ENCODE results near the gene ECHS1.
A peak's percentile ranks its signal among the peaks of the same experiment; 100 is the strongest.
"Not testable (repeated sequence)": the region's sequence is repeated elsewhere in the genome, so short reads cannot be mapped to it uniquely, and the experiment has no call there.

The ECHS1 gene

DNA sequence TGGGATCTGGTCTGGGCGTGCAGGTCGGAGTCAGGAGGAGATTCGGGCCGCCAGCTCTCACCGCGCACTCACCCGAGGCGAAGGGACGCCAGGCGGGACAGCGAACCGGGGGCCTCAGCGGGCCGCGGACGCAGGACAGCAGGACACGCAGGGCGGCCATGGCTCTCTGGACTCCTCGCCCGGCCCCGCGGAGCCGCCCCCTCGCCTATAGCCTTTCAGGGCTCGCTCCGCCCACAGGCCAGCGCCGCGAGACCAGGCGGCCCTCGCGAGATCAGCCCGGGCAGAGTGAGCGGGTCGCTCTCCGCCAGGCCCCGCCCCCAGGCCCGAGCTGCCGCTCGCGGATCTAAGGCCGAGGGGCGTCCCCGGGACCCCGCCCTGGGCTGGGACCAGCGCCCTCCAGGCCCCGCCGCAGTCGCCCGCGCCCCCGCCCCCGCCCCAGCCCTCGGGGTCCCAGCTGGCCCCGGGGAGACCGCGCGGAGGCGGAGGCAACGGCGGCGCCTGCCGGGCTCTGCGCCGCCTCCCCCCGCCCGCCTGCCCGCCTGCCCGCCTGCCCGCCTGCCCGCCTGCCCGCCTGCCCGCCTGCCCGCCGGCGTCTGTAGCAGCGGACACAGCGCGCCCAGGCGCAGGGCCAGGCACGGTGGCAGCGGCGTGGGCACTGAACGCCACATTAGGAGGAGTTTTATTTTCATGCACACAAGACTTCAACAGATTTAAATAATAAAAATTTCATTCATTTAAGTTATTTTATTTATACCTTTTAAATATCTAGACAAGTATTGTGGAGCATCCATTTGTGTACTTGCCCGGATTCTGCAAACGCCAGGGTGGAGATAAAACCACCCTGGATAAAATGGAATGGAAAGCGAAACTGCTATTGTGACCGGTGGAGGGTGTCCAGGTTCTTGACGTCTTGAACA, at the start of gene ECHS1:
TSS of gene ECHS1 (minus strand) at position 181 of the 917 bp plus-strand sequence. CDS start at position 160, 21 bp downstream.
- DNase-seq (ENCODE audit: low spot score): peak; percentile 94

DNA sequence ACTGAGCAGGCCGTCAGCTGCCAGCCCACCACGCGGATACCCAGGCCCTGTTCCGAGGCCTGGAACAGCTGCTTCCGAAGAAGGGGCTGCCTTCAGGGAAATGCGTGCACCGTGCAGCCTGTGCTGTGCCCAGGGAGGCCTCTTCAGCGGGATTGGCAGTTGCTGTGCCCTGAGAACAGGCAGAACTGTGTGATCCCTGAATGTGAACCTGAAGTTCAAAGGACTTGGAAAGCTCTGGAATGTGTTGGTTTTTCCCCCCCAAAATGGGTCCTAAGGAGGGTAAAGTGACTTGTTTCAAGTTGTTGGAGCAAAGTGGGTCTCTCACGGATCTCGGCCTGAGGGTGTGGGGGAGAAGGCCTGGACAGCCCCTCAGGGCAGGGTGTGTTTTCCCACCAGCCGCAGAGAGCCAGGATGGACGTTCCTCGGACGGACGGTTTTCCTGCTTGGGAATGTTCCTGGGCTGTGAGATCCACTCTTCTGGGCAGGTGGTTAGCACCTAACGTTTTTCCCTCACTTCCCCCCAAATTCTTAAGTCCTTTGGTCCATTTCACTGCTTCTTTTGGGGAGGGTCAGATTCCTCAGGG, 49.2 kb upstream of the ECHS1 start:
- DNase-seq (ENCODE audit: low spot score): no peak

DNA sequence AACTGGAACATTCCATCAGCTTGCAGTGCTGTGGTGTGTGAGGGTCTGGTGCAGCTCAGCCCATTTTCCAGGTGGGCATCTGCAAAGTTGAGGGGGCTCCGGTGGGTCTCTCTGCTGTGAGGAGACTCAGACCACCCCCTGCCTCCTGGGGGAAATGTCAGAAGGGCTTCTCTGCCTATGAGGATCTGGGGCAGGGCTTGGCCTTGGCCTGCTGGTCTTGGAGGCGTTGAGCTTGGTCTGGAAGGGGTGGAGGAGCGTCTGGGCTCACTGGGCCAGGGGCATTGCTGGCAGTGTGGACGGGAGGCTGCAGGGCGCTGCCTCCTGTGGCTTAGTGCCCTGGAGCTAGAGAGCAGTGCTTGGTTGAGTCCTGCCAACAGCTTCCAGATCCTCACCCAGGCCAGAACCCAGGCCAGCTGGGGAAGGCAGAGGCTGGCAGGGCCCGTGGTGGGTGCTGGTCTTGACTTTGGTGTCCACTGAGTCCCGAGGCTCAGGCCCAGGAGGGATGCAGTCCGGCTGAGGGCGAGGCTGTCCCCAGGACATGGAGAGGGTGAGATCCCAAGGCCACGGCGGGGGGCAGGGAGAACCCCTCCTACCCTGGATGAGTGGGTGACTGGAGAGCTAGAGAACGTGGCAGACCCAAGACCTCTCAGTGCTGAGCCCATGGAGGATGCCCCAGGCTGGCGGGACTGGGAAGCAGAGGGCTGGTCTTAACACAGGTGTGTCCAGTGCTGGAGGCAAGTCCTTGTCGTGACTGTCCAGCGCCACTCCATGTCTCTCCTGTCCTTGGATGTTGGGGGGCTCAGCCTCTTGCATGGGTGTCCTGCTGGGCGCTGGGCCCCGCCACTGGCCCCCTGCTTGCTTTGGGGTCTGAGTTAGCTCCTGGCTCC, 48.4 kb upstream of the ECHS1 start:
- DNase-seq (ENCODE audit: low spot score): no peak

DNA sequence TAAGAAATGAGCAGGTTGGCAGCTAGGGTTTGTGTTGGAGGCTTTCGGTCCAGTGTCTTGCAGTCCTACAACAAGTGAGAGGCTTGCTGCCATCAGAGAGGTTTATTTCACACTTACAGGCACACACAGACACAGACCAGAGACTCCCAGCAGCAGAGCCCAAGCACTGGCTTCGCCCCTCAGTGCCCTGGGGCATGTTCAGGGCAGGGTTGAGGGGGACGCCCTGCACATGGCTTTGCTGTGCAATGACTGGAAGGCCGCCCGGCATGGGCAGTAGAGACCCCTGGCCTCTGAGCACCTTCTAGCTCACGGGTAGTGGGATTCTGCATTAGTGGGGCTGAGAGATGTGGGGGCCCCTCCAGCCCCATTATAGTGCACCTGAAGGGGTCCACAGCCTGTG, 47.4 kb upstream of the ECHS1 start:
- DNase-seq (ENCODE audit: low spot score): no peak

DNA sequence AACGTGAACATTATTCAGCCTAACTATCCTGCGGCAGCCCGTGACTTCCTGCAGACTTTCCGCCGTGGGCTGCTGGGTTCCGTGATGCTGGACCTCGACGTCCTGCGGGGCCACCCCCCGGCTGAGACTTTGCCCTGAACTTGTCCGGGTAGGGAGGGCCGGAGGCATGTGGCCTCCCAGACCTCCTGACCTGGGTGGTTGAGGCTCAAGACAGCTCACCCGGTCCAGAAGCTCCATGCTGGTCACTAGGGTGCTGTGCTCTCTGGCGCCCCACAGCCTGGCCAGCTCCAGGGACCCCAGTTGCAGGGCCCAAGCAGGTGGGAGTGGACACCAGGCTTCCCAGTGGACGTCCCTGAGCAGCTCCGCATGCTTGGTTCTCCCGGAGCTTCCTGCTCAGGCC, 46.9 kb upstream of the ECHS1 start:
- DNase-seq (ENCODE audit: low spot score): no peak

DNA sequence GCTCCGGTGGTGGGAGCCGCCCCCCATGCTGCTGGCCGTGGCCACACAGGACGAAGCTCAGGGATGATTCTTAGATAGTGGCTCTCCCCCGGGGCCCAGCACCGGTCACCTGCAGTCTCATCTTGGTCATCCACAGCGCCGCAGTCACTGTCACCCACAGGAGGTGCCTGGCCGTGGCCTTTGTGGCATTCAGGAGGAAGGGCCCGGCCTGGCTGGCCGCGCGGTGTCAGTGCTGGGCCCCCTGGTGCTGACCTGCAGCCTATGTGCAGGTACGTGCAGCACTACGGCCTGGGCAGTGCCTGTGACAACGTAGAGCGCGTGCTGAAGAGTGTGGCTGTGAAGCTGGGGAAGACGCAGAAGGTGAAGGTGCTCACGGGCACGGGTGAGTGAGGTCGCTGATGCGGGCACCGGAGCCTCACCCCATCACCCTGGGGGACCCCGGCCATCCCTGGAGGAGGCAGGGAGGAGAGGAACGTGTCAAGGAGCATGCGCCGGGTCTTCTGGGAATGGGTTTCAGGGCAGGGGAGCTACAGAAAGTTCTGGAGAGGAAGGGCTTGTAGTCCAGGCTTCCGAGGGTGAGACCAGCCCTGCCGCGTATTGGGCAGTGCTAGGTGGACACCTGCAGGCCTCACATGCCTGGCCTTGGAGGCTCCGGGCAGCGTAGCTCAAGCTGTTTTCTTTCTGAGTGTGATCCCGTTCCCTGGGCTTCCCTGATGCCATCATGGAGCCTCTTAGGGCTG, 46.2 kb upstream of the ECHS1 start:
- DNase-seq (ENCODE audit: low spot score): no peak

DNA sequence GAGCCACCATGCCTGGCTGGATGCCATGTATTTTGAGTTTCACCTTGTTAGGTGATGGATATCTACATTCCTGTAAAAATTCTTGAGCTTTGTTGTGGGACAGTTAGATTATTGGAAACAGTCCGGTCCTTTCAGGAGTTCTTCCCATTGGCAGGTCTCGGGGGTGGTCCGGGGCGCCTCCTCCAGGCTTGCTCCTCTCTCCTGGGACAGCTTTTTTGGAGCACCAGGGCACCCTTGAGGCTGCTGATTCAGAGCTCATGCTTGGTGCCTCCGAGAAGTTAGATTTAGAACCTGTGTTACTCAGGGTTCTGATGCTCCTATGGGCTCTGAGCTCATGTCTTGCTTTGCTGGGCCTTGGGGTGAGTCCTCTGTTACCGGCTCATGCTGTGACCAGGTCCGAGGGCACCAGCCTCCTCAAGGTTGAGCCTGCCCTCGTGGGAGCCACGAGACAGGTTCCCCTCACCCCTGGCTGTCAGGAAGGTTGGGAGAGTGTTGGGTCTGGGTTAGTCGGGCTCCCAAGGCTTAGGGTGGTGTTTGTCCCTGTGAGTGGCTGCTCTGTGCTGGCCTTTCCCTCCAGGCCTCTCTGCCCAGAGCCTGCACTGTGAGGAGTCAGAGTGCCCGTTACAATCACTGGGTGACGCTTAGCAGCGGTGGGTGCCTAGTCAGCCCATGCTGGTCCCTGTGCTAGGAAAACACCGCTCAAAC, 45.3 kb upstream of the ECHS1 start:
- DNase-seq (ENCODE audit: low spot score): no peak

DNA sequence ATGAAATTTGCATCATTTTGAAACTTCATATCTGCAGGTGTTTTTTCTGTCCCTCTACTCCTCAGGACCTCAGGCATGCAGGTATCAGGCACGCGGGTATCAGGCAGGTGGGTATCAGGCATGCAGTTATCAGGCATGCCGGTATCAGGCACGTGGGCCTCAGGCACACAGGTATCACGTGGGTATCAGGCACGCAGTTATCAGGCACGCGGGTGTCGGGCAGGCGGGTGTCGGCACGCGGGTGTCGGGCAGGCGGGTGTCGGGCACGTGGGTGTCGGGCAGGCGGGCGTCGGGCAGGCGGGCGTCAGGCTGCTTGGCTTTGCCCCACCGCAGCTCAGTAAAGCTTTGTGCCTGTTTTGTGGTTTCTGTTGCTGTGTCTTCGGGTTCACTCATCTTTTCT, 42.6 kb upstream of the ECHS1 start:
- no peak for DNase-seq (ENCODE audit: low spot score)

DNA sequence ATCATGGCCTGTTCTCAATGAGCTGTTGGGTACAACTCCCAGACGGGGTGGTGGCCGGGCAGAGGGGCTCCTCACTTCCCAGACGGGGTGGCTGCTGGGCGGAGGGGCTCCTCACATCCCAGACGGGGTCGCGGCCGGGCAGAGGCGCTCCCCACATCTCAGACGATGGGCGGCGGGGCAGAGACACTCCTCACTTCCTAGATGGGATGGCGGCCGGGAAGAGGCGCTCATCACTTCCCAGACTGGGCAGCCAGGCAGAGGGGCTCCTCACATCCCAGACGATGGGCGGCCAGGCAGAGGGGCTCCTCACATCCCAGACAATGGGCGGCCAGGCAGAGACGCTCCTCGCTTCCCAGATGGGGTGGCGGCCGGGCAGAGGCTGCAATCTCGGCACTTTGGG, 41.2 kb upstream of the ECHS1 start:
- not testable (repeated sequence) for DNase-seq (ENCODE audit: low spot score)

DNA sequence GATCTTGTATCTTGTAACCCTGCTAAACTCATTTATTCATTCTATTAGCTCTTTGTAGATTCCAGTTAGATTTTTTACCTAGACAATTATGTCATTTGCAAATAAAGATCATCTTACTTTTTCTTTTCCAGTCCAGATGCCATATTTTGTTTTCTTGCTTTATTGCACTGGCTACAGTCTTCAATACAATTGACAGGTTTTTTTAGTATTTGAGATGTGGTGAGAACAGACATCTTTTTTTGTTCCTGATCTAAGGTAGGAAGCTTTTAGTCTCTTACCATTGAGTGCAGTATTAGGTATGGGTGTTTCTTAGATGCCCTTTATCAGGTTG, 39.2 kb upstream of the ECHS1 start:
- DNase-seq (ENCODE audit: low spot score): no peak

DNA sequence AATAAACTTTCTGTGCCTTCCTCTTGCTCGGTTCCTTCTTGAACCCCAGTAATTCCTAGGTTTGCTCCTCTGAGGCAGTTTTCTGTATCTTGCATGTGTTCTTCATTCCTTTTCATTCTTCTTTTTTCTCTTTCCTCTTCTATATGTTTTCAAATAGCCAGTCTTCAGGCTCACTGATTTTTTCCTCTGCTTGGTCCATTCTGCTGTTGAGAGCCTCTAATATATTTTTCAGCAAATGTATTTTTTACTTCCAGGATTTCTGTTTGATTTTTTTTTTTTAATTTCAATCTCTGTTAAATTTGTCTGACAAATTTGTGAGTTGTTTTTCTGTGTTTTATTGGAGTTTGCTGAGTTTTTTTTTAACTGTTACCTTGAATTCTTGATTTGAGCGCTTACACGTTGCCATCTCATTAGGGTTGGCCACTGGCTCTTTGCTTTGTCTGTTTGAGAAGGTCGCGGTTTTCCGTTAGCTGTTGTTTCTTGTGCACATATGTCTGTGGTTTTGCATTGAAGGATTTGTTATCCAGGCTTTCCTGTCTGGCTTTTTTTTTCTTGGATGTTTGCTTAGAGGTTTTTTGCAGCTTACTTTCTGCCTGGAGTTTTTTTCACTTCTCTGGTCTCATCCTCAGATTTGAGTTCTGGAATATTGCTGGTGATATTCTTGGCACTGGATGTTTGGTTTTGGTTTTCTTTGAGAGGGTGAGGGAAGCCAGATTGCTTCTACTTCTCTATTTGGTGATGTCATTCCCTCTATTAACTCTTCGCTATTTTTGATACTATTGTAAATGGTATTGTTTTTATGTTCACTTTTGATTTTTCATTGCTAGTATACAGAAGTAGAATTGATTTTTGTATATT, 38.6 kb upstream of the ECHS1 start:
- DNase-seq (ENCODE audit: low spot score): no peak

DNA sequence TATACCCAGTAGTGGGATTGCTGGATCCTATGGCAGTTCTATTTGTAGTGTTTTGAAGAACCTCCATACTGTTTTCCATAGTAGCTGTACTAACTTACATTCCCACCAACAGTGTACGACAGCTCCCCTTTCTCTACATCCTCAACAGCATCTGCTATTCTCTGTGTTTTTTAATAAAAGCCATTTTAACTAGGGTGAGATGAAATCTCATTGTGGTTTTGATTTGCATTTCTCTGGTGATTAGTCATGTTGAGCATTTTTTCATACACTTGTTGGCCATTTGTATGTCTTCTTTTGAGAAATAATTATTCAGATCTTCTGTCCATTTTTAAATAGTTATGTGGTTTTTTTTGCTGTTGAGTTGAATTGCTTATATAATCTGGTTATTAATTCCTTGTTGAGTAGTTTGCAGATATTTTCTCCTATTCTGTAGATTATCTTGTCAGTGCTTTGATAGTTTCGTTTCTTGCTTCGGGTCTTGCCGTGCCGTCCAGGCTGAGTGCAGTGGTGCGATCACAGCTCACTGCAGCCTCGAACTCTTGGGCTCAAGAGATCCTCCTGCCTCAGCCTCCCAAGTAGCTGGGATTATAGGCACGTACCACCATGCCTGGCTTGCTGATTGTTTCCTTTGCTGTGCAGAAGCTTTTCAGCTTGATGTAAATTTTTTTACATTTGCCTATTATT, 32.8 kb upstream of the ECHS1 start:
- no peak for DNase-seq (ENCODE audit: low spot score)

DNA sequence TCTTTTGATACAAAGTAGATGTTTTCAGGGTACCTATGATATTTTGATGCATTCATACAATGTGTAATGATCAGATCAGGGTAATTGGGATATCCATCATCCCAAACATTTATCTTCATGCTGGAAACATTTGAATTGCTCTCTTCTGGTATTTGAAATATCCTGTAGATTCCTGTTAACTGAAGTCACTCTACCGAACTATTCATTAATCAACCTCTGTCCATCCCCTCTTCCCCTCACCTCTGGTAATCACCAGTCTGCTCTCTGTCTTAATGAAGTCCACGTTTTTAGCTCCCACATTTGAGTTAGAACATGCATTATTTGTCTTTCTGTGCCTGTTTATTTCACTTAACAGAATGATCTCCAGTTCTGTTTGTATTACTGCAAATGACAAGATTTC, 32.1 kb upstream of the ECHS1 start:
- DNase-seq (ENCODE audit: low spot score): no peak

DNA sequence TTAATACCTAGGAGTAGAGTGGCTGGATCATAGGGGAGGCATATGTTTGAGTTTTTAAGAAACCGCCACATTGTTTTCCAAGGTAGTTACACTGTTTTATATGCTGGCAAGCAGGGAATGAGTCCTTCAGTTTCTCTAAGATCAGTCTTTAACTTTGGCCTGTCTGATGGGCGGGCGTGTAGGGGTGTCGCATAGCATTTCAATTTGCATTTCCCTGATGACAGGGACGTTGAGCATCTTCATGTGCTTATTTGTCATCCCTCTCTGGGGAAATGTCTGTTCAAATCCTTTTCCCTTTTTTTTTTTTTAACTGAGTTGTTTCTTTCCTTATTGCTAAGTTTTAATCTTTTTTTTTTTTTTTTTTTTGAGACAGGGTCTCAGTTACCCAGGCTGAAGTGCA, 30.6 kb upstream of the ECHS1 start:
- DNase-seq (ENCODE audit: low spot score): no peak

DNA sequence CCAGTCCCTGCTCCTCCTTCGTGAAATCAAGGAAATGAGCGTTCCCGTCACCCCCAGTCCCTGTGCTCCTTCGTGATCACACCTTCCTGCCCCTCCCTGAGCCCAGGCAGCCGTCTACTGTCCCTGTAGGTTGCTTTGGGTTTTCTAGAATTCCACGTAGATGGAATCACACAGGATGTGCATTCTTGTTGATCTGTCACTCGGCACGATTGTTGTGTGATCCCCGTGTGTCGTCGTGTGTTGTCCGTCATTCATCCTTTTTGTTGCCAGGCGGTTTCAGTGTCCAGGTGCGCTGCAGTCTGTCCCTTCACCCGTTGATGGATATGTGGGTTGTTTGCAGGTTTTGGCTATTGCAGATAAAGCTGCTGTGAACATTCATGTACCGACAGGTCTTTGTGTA, 30.2 kb upstream of the ECHS1 start:
- no peak for DNase-seq (ENCODE audit: low spot score)

DNA sequence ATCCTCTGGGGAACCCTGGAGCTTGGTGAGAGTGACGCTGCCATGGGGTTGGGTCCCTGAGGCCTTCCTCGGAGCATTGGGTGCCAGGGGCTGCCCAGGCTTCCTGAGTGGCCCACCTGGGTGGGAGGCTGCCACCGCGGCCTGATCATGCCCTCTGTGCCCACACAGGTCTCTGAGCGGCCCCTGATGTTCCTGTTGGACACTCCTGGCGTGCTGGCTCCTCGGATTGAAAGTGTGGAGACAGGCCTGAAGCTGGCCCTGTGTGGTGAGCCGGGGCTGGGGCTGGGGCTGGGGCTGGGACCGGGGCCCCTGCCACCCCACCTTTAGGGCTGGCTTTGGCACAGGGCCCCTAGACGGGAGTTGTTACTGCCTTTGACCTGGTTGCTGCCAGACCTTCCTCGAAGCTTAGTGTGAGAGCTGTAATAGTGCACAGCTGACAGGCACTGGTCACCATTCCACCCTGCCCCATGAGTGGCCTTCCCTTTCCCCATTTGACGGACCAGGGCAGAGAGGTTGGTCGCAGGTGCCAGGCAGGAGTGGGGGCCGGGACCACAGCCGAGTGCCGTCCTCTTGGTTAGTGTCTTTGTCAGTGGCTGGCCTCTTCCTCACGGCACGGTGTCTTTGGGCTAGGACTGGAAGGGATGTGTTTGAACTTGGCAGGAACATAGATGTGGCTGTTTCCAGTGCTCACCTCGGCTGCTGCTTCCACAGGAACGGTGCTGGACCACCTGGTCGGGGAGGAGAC, 29.0 kb upstream of the ECHS1 start:
- DNase-seq (ENCODE audit: low spot score): no peak

DNA sequence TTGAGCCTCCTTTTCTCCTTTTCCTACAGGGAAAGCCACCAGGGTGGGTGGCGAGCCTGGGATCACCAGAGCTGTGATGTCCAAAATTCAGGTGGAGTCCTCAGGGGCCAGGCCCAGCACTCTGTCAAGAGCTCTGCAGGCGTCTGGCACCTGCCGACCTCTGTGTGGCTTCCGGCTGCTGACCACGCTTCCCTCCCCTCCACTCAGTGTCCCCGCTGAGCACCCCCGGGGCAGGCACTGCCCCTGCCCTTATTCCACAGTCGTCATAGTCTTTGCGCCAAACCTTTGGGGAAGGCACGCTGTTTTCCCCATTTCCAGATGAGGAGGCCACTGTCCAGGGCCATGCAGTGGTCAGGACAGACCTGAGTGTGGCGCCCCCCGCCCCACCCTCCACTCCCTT, 28.3 kb upstream of the ECHS1 start:
- DNase-seq (ENCODE audit: low spot score): no peak

DNA sequence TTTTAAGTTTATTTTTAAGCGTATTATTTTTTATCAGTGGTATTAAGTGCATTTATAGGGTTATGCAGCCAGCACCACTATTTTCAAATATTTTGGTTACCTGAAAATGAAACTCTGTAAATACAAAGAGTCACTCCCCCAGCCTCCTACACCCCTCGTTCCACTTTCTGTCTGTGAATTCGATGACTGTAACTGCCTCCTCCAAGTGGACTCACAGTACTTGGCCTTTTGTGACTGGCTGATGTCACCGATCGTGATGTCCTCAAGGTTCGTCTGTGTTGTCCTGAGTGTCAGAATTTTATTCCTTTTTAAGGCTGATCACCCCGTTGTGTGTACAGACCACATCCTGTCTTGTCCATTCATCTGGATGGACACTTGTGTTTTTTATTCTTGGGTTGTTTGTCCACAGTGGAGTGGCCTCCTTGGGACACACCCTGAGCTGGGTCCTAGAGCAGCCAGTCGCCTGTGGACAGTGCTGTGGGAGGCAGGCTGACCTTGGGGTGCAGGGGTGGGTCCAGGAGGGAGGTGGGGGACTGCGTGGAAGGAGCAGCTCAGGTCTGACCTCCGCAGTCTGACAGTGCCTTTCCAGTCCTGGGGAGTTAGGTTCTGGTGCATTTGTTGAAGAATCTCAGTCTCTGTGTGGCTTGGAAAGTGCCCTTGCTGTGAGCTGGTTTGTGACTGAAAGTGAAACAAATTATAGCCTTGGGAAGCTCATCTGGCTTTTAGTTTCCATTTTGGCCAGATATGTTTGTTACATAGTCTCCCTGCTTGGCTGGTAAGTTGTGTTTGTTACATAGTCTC, 27.7 kb upstream of the ECHS1 start:
- no peak for DNase-seq (ENCODE audit: low spot score)
